Epithelial cell of proximal tubule (primary cell): Measurements from ENCODE around the gene HM13. TPM values are rescaled to one million over a fixed set of nuclear protein-coding genes. Genes with fewer than 3 reads are reported as not detected.
A peak's percentile ranks its signal among the peaks of the same experiment; 100 is the strongest.
"Not testable (repeated sequence)": the region's sequence is repeated elsewhere in the genome, so short reads cannot be mapped to it uniquely, and the experiment has no call there.

Experiments used
- DNase-seq: peaks from one replicate; pipeline ENCODE4 v3.0.0-alpha.2; 2011; ENCODE audit warnings: low read depth
- H3K4me3 ChIP-seq: 2 replicates; pipeline ENCODE4 v1.5.1; 2011; ENCODE audit warnings: low read depth, mild to moderate bottlenecking, low read length
- CTCF ChIP-seq: conservative IDR thresholded peaks from 2 replicates; pipeline ENCODE4 v1.5.1; 2012; ENCODE audit warnings: low read depth, mild to moderate bottlenecking, low read length
- total RNA-seq: library from RNA; depleted of rRNA; stranded (reverse); fragments of >200 nt; gene quantifications from 2 replicates; pipeline ENCODE4 v1.2.3, GENCODE V29; 2015

The HM13 gene
- total RNA-seq: 61.1 and 104 TPM in 2 replicates

GRCh38 chr20:31514154-31515071 lies at the start of gene HM13:
HM13 (plus strand) TSS chr20:31514442; CDS start chr20:31514552, 110 bp downstream.
- H3K4me3 ChIP-seq: peak within 1 kb of the TSS; percentile 84
- peak; percentile 94 for TF ChIP-seq CTCF
- no peak for DNase-seq

GRCh38 chr20:31470946-31471345 lies 43.3 kb upstream of the HM13 start:
- DNase-seq, H3K4me3 ChIP-seq: not testable (repeated sequence)

- no peak for TF ChIP-seq CTCF
- DNase-seq: no peak
- H3K4me3 ChIP-seq: no peak overlapping the region
Measured at GRCh38 chr20:31472395-31473330, 41.6 kb upstream of the HM13 start.

GRCh38 chr20:31473331-31474096 lies 40.7 kb upstream of the HM13 start:
- H3K4me3 ChIP-seq: no peak overlapping the region
- no peak for DNase-seq
- TF ChIP-seq CTCF: no peak

- TF ChIP-seq CTCF: no peak
- DNase-seq: no peak
- H3K4me3 ChIP-seq: no peak overlapping the region
Measured at GRCh38 chr20:31474097-31474436, 40.2 kb upstream of the HM13 start.

GRCh38 chr20:31474758-31475427 lies 39.3 kb upstream of the HM13 start, which contains the start of the genes DEFB124 and REM1:
DEFB124 (minus strand) TSS chr20:31475127; CDS start chr20:31473013, 2,114 bp downstream.
REM1 (plus strand) TSS chr20:31475288; CDS start chr20:31476446, 1,158 bp downstream.
- no peak for TF ChIP-seq CTCF
- H3K4me3 ChIP-seq: no peak within 1 kb of the TSS
- no peak for DNase-seq
